Ammon's horn (tissue), 1 donor: Measurements from ENCODE around the gene UNC13C.
A peak's percentile ranks its signal among the peaks of the same experiment; 100 is the strongest.

Experiments
- DNase-seq: peaks from one replicate; pipeline ENCODE4 v3.0.0-alpha.2; 2016; ENCODE audit warnings: low spot score

UNC13C gene

DNA sequence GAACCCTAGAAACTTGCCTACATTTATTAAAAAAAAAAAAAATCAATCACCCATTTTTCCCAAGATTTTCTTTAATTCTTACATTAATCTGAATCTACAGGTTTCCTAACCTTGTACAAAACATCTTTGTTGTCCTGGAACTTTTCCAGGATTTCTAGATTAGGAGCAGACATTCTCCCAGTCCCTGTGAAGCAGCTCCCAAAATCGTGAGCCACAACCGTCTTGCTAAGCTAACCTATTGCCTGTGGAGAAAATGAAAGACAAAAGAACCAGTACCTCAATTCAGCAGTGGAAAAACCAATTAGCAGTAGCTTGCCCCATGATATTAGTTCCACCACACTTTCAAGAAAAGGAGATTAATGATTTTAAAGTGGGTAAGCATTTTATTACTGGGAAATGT is 522.1 kb downstream of the UNC13C start:
- DNase-seq = no peak

DNA sequence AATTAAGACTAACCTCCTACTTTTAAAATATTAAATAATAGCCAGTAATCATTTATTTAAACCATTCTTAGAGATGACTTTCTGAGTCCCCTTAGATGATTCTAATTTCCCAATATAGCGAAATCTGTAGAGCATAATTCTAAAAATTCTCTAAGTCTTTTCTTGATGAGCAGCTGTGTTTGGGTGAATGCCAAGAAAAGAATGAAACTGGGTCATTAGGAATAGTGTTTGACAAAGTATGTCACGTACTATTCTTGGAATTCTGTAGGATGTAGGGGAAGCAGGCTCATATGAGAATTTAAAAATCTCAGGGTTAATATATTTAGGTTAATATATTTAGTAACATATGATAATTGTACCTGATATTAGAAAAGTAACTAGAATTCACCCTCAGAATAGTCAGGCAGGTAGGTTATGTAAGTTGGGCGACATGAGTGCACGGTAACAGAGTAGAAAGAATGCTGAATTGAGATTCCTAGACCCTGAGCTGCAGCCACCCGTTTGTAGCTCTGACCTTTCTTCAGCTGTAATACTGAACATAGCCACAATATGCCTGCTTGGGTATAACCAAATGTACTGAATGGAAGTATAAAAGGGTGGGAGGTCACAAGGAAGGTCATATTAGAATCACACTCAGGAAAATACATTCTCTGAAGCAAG is 524.3 kb downstream of the UNC13C start:
- no peak for DNase-seq

DNA sequence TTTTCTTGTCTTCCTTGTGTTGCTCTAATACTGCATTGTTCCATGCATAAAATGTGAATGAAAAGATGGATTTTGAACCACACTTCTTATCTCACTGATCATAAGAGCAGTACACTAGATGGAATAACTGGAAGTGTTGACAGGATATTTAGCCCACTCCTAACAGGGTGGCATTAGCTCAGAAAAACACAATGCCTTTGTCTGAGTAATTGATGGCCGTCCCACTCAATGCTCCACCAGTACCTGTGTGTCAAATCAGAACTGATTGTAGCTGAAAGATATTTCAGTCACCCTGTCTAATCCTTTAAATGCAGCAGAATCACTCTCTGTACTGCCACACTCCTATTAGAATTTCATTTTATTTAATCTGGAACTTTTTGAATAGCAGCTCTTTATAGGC is 526.5 kb downstream of the UNC13C start:
- DNase-seq = no peak

DNA sequence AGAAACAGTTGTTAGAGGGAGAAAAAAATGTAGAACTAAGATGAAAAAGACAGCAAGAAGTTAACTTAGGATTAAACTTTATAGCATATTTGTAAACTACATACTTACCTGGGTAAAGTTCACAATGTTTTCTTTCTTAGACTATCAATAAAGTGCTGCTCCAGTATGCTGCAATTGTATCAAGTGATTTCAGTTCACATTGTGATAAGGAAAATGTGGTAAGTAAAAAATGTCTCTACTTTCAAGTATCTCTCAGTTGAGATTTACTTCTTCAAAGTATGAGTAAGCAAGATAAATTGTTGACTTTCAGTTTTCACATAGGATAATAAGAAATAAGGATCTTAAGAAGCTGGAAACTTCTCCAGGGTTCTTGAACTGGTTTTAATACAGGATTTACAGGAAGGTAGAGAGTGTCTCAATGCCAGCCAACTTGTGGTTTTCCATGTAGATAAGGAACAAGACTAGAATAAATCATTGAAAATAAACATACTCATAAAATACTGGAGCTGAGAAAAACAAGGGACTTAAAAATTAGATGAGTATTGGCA is 528.8 kb downstream of the UNC13C start:
- DNase-seq = no peak

DNA sequence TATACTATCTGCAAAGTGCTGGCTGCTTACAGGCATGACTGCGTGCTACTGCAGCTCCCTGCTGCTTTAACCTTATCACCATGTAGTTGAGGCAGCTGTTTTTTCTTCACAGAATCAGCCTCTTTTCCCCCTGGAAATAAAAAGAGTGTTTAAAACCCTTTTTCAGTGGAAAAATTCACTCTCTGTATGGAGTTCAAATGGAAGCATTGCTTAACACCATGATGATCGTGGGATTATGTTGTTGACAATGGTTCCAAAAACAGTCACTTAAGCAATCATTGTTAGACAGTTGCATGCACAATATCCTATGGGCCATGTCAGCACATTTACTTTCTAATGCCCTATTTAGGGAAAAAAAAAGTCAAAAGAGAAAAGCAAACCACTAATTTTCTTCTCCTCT is 536.4 kb downstream of the UNC13C start:
- no peak for DNase-seq

DNA sequence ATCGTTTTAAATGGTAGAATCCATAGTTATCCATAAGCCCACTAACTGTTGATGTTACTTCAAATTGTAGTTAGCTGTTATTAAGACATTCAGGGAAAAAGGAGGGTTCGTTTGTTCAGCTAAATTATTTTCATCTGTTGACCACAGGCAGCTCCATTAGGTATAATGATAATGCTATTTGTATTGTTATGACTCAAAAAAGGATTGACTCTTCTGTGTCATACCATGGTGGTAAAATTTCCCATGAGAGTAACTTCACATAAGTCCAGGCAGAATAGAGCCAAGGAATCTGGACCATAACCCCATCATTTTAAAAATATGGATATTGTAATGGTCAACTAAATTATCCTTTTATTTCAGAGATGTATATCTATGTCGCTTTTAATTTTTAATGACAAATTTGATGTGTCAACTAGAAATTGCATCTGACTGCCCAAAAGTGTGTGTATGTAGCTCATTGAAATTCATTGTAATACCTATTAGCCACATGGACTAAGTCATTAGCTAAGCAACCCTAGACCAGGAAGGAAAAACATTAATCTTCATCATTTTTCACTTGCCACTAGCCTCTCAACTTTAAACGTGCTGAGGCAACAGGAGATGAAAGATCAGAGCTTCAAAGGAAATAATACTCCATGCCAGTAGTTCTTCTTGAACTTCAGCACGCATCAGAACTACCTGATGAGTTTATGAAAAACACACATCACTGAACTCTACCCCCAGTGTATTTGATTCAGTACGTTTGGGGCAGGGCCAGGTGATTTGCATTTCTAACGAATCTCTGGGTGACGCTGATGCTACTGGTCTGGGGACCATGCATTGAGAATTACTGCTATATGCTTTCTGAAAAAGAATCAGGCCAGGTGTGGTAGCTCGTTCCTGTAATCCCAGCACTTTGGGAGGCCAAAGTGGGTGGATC is 537.7 kb downstream of the UNC13C start:
- DNase-seq = no peak

DNA sequence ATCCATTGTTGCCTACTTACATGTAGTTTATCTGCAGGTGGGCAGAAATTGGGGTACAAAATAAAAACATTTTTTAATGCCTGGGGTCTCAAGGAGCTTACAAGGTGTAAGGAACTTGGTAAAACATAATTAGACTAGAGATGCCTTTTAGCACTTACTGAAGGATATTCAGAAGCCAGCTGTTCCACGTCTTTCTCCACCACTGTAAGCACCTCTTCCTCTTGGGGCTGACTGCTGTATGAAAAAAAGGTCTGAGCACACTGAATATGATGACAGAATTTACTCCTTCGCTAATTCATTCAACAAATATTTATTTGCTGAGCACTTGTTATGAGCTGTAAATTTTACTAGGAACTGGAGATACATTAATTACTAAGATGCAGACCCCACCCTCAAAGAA is 539.1 kb downstream of the UNC13C start:
- DNase-seq = no peak

DNA sequence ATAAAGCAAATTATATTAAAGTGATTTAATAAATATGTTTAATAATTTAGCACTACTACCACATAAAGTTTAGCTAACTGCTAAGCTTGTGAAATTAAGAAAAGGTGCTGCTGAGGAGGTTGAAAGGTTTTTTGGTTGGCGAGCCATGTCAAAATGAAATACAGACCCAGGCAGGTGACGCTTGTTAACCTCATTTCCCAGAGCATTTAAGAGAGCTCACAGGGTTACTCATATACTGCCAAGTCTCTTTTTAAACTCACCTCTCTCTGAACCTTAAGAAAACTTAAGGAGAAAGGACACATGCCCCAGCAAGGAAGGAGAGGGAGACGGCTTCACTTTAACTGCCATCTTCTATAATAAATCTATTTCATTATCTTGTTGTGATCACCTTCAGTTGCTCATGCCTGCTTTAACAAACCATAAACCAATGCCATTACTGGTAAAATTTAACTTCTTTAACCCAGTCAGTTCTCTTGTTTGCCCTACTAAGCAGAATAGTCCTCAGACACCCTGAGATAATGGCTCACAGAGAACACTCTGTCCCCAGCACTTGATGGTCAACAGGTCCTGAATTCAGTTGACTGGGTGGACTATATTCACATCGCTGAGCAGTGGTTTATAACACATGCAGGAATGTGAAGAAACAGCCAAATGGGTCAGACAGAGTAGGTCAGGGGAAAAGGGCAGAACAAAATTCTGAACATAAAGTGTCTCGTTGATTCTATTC is 540.1 kb downstream of the UNC13C start:
- peak; percentile 33 for DNase-seq

DNA sequence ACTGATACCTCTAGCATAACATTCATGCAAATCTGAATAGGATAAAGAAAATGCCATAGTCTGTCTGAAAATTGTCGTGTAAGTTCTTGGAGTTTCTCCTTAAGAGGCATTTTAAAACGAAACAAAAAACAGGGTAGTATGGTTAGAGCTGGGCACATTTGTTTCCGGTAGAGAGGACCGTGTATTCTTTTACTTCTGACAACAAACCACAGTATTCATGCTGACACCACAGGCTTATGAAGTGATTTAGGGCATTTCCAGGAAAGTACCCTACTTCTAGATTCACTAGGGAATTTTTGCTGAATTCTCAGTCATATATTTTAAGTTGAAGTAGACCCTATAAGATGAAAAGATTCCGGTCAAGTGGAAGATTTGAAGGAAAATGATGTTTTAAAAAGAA is 541.3 kb downstream of the UNC13C start:
- DNase-seq = peak; percentile 29

DNA sequence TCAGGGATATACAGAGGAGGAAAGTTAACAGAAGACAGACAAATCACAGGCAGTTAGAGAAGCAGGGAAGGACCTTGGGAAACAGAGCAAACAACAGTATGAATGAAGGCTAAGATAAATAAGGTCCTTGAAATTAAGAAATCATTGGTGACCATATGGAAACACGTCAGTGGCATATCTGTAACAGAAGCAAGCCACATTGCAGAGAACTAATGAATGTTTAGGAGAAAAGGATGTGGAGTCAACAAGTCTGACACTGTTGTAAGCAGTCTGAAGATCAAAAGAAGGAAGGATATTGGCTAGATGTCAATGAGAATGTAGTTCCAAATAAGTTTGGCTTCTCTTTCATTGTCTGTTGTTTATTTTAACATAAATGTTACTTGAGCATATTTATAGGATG is 542.4 kb downstream of the UNC13C start:
- no peak for DNase-seq

DNA sequence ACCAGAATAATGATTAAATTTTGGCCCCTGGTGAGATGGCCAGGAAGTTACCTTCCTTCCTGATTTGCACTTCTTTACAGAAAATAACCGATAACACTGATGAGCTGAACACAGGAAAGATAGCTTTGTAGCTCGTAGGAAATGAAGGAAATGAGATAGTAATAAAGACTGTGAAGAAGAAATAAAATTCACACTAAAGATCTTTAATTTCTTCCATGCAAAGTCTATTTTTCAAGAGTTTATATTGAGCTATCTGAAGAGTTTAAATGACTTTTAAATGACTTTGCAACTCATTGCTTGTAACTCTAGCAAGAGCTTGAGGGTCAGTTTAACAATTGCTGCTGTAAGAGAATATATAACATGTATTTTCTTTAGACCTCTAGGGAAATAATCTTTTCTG is 543.0 kb downstream of the UNC13C start:
- no peak for DNase-seq

DNA sequence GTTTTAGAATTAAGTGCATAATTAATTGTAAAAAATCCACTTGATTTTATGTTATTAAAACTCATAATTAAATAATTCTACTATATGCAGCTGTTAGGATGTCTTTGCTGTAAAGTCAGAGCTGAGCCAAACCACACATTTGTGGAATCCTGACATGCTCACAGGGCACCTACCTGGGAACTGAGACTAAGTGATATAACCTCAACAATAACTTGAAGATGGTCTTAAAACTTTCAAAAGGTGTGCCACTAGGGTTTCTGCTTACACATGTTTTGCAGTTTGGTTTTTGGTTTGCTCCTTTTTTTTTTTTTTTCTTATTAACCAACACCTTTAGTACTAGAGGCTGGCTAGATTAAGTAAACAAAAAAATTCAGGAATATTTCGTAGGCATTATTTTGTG is 549.8 kb downstream of the UNC13C start:
- DNase-seq = no peak

DNA sequence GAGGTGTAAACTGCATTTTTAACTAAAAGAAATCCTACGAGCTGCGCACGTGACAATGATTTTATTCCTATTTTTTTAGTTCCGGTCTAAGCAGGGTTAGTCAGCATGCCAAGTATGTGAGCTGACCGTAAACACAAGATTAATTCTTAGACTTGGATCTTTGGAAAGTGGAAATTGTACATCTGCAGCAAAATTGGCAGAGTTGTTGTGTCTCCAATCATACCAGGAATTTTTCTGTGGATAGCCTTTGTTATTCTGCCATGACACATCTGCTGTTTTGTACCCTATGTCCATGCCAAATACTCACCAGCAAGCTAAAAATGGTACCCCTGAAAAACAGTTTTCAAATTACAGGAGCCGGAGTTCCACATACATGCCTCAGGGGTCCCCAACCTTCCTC is 562.5 kb downstream of the UNC13C start:
- DNase-seq = no peak

DNA sequence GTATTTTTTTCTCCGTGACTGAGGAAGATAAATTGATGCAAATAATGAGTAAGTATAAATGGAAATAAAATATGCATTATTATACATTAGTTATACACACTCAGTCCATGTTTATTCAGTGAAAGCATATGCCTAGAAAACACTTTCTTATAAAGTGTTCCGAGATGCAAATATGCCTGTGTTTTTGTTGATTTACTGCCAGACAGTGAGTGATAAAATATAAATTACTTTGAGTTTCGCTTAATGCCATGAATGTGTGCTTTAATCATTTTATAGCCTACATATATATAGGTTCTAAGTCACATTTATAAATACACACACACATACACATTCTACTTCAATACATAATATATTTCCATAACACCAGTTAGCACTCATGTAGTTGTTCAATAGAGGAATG is 569.2 kb downstream of the UNC13C start:
- no peak for DNase-seq

DNA sequence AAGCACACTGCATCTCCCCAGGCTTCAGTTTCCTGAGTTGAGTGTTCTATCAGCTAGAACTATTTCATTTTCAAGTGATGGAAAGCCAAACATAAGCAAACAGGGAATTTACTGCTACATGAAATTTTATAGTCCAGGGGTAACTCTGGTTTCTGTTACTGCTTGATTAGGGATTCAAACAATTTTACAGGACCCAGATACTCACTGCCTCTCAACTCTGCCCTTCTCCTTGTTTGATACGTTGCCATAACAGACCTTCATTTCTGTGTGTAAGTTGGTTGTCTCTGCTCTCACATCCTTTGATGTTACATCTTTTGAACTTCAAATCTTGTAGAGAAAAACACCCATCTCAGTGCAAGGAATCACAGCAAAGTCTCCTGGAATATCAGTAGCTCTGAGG is 572.7 kb downstream of the UNC13C start:
- no peak for DNase-seq

DNA sequence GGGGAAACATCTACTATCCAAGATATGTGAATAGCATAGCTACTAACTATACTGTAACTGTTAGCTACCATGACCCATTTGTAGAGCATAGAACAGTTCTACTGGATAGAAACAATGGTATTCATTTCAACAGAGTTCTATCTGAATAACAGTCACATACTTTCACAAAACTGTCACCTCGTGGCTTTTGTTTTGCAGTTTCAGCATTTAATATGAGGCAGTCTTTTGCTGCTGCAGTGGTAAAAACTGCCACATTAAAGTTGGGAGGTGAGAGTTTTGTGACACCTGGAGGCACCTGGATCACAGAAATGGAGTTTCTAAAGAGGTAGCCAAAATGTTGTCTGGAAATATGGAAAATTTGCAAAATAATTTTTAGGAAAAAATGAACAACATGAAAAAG is 578.0 kb downstream of the UNC13C start:
- DNase-seq = no peak

DNA sequence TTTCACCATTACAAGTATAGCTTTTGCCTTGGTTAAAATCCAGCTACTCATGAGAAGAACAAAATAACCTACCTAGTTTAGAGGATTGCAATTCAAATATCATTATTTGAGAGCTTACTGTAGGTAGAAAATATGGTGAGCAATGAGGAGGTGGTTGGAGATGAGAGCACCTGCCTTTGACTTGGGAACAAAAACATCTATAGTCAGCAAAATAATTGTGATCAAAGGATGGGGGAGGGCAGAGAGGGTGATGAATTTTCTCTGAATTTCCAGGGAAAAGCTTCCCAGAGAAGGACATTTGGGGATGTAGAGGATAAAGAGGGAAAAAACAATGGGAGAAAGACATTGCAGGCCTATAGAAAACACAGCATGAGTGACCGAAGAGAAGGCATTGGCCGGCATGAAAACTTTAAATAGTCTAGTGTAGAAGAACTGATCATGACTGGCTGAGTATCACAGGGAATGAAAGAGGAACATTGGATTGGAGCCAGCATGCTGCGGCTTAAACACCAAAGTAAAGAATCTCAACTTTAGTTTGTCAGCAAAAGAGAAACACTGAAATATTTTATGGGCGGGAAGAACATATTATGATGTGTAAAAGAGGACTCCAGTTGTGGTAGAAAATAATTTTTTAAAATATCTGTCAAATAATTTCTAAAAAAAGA is 581.3 kb downstream of the UNC13C start:
- DNase-seq = peak; percentile 53

DNA sequence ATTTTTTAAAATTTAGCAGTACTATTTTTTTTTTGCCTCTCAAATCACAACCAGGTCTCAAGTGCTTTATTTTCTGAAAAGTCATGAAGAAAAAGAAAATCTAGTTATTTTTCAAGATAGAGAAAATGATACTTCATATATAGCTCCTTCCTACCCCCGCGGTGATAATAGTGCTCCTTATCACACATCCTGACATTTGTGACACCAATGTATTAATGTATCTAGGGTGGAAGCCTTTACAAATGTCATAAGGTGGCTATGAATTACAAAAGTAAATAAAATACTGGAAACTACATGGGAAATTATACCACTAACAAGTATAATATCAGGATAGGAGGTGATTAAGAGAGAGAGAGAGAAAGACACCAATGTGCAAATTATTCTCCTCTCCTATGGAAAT is 582.2 kb downstream of the UNC13C start:
- DNase-seq = no peak

DNA sequence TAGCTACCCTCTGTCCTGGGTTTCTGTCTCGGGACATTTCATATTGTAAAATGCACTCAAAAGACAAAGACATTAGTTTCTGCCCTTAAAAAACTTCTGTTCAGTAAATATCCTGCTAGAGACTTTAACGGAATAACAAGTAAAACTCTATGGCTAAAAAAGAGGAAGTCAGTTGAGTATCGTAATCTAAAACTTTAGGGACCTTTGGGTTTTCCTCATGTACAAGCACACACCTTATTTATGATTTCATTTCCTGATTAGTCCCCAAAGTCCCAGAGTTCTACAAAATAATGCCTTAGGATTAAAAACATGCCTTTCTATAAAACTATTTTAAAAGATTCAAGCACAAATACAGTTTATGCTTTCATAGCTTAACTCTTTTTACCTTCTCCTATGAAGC is 585.9 kb downstream of the UNC13C start:
- DNase-seq = no peak

DNA sequence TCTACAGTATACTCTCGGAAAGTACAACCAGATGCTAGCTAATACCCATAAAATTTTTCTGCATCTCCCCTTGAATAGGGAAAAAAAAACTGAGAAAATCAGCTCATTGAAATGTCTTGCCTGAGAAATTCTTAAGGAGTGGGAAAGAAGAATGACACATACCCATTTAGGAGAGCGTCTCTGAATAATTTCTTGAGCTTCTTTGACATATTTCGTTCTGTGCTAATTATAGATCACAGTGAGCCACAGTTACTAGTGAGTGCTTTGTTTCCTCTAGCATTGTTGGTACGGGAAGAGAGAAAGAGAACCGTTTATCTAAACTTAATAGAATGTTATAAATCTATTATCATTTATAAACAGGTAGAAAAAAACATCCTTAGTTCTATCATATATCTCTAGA is 588.4 kb downstream of the UNC13C start:
- no peak for DNase-seq

DNA sequence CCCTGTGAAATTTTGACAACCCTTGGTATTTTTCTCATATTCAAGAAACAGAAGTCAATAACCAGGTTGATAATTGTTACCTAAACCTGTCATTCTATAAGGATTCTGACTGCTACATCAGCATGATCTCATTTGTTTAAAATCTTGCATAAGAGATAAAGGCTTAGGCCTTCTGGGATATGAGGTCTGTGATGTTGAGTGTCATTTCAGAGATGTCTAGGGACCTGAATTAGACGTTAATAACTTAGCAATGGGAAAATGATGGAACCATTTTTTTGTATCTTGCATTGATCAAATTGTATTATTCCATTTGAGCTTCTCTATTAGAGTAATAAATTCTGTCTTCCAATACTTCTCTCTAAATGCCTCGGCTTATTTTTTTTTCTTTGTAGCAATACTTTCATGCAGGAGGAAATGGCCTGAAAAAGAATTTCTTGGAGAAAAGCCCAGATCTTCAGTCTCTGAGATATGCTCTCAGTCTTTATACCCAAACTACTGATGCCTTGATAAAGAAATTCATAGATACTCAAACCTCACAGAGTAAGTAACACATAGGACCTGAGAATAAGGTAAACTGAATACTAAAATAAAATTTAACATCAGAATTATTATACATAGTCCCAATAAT is 589.3 kb downstream of the UNC13C start:
- DNase-seq = no peak

DNA sequence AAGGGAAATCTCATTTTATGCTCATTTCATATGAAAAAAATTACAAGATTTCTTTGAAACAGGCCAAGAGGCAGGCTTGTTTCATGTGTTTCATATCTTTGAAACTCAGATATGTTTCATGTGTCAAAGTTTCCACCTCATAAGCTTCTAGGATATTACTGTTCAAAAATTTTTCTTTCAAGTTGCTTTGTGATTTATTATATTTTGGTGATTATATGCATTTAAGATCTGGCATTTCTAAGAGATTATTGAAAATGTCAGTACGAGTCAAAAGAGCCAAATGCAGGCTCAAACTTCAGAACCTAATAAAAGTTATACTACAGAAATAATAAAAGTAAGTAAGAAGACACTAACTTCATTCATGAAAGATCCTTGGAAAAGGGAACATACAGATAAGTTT is 590.1 kb downstream of the UNC13C start:
- no peak for DNase-seq
